HCT116 (cell line): Measurements from ENCODE around the gene SUFU. TPM values are rescaled to one million over a fixed set of nuclear protein-coding genes. Genes with fewer than 3 reads are reported as not detected.

Experiments used
- ATAC-seq: fragments of 200-7000 bp; cut with Tn5 transposase; 2 replicates; pipeline ENCODE4 v1.9.1; 2020; ENCODE audit warnings: mild to moderate bottlenecking, moderate library complexity
- BruUV-seq: library from RNA; stranded (reverse); fragments of 400-500 nt; replicated peaks from 2 replicates; lab custom pipeline; 2021; lab: Mats Ljungman, UMichigan
- CTCF ChIA-PET: fragments of 300-600 bp; sonication (Branson Sonifier 250); formaldehyde crosslinking; loops from one replicate; lab custom pipeline; 2021; ENCODE audit warnings: antibody characterized with exemption; lab: Charles Lee
- POLR2A ChIA-PET: fragments of 300-600, 350-600 bp; sonication (Branson Sonifier 250); formaldehyde crosslinking; loops from one replicate; lab custom pipeline; 2021; ENCODE audit warnings: antibody characterized with exemption; lab: Charles Lee
- RAD21 ChIA-PET, 2 experiments: fragments of 300-600 bp; sonication (Branson Sonifier 250); formaldehyde crosslinking; loops; one replicate each; lab custom pipeline; 2023; ENCODE audit warnings: low total read pairs in 2 of 2; ENCODE audit not compliant: uncharacterized antibody in 2 of 2, unreplicated experiment in 2 of 2, low non-redundant PET in 1 of 2; lab: Charles Lee
- DNase-seq: peaks from one replicate; pipeline ENCODE4 v3.0.0-alpha.2; 2010; ENCODE audit warnings: low read depth, low spot score
- H2AFZ ChIP-seq: fragments of 200-600 bp; shearing (Covaris generic), sonication (generic); 2 replicates; pipeline ENCODE4 v1.6.1; 2017; ENCODE audit warnings: low read depth, mixed run types, mixed read lengths, antibody characterized with exemption, low read length; ENCODE audit not compliant: poor library complexity, severe bottlenecking
- H3K27ac ChIP-seq: 2 replicates; pipeline ENCODE4 v1.5.1; 2012; ENCODE audit warnings: low read depth, low read length
- H3K27me3 ChIP-seq: fragments of 200-600 bp; sonication (generic); 2 replicates; pipeline ENCODE4 v1.6.1; 2016; ENCODE audit warnings: mixed run types, low read length, mixed read lengths; ENCODE audit not compliant: insufficient read depth
- H3K36me3 ChIP-seq, 2 experiments: fragments of 200-500 bp in 1 of 2; fragments of 200-600 bp in 1 of 2; sonication (Bioruptor generic) in 1 of 2; sonication (generic) in 1 of 2; 2 replicates each; pipeline versions ENCODE4 v1.5.1 to v1.6.1; 2014 to 2016; ENCODE audit warnings: low read length in 2 of 2, inconsistent platforms in 1 of 2, mixed read lengths in 1 of 2, mixed run types in 1 of 2; ENCODE audit not compliant: insufficient read depth in 2 of 2, control insufficient read depth in 1 of 2
- H3K4me1 ChIP-seq, 2 experiments: fragments of 200-600 bp in 1 of 2; sonication (generic) in 1 of 2; 2 replicates each; pipeline versions ENCODE4 v1.5.1 to v1.6.1; 2012 to 2017; ENCODE audit warnings: low read length in 2 of 2, inconsistent platforms in 1 of 2, mild to moderate bottlenecking in 1 of 2, mixed read lengths in 1 of 2, mixed run types in 1 of 2, moderate library complexity in 1 of 2; ENCODE audit not compliant: insufficient read depth in 2 of 2, control insufficient read depth in 1 of 2
- H3K4me2 ChIP-seq: fragments of 200-600 bp; sonication (generic); 2 replicates; pipeline ENCODE4 v1.6.1; 2017; ENCODE audit warnings: mixed run types, low read length, mixed read lengths
- H3K4me3 ChIP-seq, 2 experiments: fragments of 200-600 bp in 1 of 2; sonication (generic) in 1 of 2; replicated peaks in 1 of 2; 2 replicates each; pipeline ENCODE4 v1.5.1; 2011 to 2016; ENCODE audit warnings: low read length in 2 of 2, control low read depth in 1 of 2, low read depth in 1 of 2, mild to moderate bottlenecking in 1 of 2, mixed read lengths in 1 of 2, mixed run types in 1 of 2
- H3K79me2 ChIP-seq: fragments of 200-600 bp; sonication (generic); 2 replicates; pipeline ENCODE4 v1.6.1; 2017; ENCODE audit warnings: mild to moderate bottlenecking, mixed run types, low read length, moderate library complexity, mixed read lengths; ENCODE audit not compliant: insufficient read depth
- H3K9ac ChIP-seq: fragments of 200-600 bp; sonication (generic); 2 replicates; pipeline ENCODE4 v1.6.1; 2016; ENCODE audit warnings: low read length, mixed read lengths
- H3K9me2 ChIP-seq: fragments of 200-600 bp; sonication (generic), shearing (Covaris generic); 2 replicates; pipeline ENCODE4 v1.6.1; 2017; ENCODE audit warnings: mixed run types, mild to moderate bottlenecking, moderate library complexity; ENCODE audit not compliant: insufficient read depth
- H3K9me3 ChIP-seq, 2 experiments: fragments of 200-500 bp in 1 of 2; fragments of 200-600 bp in 1 of 2; sonication (Bioruptor generic) in 1 of 2; sonication (generic) in 1 of 2; 2 replicates each; pipeline ENCODE4 v1.6.1; 2014 to 2017; ENCODE audit warnings: low read length in 2 of 2, mixed read lengths in 2 of 2, inconsistent platforms in 1 of 2, low read depth in 1 of 2, mild to moderate bottlenecking in 1 of 2, mixed run types in 1 of 2, moderate library complexity in 1 of 2; ENCODE audit not compliant: control insufficient read depth in 1 of 2, insufficient read depth in 1 of 2
- H4K20me1 ChIP-seq: fragments of 200-600 bp; sonication (generic), shearing (Covaris generic); 2 replicates; pipeline ENCODE4 v1.6.1; 2017; ENCODE audit warnings: mixed run types, mild to moderate bottlenecking, moderate library complexity; ENCODE audit not compliant: insufficient read depth
- CBX3 ChIP-seq: IDR thresholded peaks from 2 replicates; pipeline ENCODE4 v1.6.1; 2012; ENCODE audit warnings: low read depth
- CEBPB ChIP-seq: IDR thresholded peaks from 2 replicates; pipeline ENCODE4 v1.6.1; 2012; ENCODE audit warnings: low read depth
- EZH2phosphoT487 ChIP-seq: fragments of 200-600 bp; IDR thresholded peaks from 2 replicates; pipeline ENCODE4 v1.6.1; 2018; ENCODE audit warnings: antibody characterized with exemption, borderline replicate concordance
- FOSL1 ChIP-seq: IDR thresholded peaks from 2 replicates; pipeline ENCODE4 v1.6.1; 2012; ENCODE audit warnings: low read depth
- JUND ChIP-seq: IDR thresholded peaks from 2 replicates; pipeline ENCODE4 v1.6.1; 2012
- POLR2AphosphoS5 ChIP-seq: IDR thresholded peaks from 2 replicates; pipeline ENCODE4 v1.6.1; 2011; ENCODE audit warnings: mild to moderate bottlenecking, low read depth, low read length, moderate library complexity
- RAD21 ChIP-seq: IDR thresholded peaks from 2 replicates; pipeline ENCODE4 v1.6.1; 2012; ENCODE audit warnings: low read depth, mild to moderate bottlenecking
- SP1 ChIP-seq: IDR thresholded peaks from 2 replicates; pipeline ENCODE4 v1.6.1; 2012; ENCODE audit warnings: low read depth
- TCF7L2 ChIP-seq: IDR thresholded peaks from 2 replicates; pipeline ENCODE4 v1.7.0; 2011; ENCODE audit warnings: borderline replicate concordance, inconsistent platforms; ENCODE audit not compliant: insufficient read depth, insufficient read length; ENCODE audit errors: extremely low read depth
- YY1 ChIP-seq: IDR thresholded peaks from 2 replicates; pipeline ENCODE4 v1.6.1; 2011; ENCODE audit warnings: low read length, low read depth, moderate library complexity, mild to moderate bottlenecking; ENCODE audit not compliant: insufficient replicate concordance; ENCODE audit errors: extremely low read depth
- ZFX ChIP-seq: fragments of 450-650 bp; IDR thresholded peaks from 2 replicates; pipeline ENCODE4 v1.6.1; 2017
- ZNF274 ChIP-seq: fragments of 200-500 bp; sonication (Bioruptor generic); IDR thresholded peaks from 2 replicates; pipeline ENCODE4 v1.6.1; 2014; ENCODE audit warnings: mild to moderate bottlenecking, low read depth, low read length, inconsistent platforms
- intact Hi-C: fragments of 100-400 bp; cut with micrococcal nuclease; formaldehyde crosslinking; loops from 2 replicates; pipeline ENCODE4 v1.10.0; 2022
- total RNA-seq: library from RNA; stranded (reverse); gene quantifications from one replicate; pipeline ENCODE4 v1.2.1, GENCODE V29; 2021; ENCODE audit not compliant: unreplicated experiment
- TF ChIP-seq, protein P1 (sequence below): IDR thresholded peaks from 2 replicates; pipeline ENCODE4 v1.6.1; 2012
- TF ChIP-seq, protein P2 (sequence below), 3 experiments: fragments of 200-600 bp in 1 of 3; sonication (generic) in 1 of 3; IDR thresholded peaks in 2 of 3; conservative IDR thresholded peaks in 1 of 3; 2 replicates each; pipeline ENCODE4 v1.5.1; 2012 to 2017; ENCODE audit warnings: low read depth in 2 of 3, low read length in 2 of 3, antibody characterized with exemption in 1 of 3, borderline replicate concordance in 1 of 3, control low read depth in 1 of 3, mild to moderate bottlenecking in 1 of 3, mixed read lengths in 1 of 3, mixed run types in 1 of 3, moderate library complexity in 1 of 3; ENCODE audit not compliant: insufficient read depth in 1 of 3
- TF ChIP-seq, protein P3 (sequence below): IDR thresholded peaks from 2 replicates; pipeline ENCODE4 v1.6.1; 2011; ENCODE audit warnings: mild to moderate bottlenecking, low read length, moderate library complexity; ENCODE audit not compliant: insufficient replicate concordance; ENCODE audit errors: extremely low read depth

SUFU gene
- total RNA-seq, 1 experiment from 2014 or later = 18.8 TPM

DNA sequence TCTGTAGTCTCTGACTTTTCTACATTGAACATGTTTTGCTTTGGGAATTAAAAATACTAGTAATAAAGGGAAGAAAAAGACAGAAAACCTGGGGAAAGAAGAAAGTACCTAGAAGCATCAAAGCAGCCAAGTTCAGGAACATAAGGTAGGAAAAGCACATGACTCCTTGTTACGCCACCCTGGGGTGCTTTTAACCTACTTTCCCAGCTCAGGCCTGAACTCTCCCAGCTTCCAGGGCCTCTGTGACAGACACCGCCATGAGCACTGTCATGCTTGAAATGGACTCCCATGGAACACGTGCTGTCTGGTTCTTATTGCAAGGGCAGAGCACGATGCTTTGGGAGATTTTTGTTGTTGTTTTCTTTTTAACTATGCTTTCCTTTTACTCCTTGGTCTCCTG is 12.6 kb upstream of the SUFU start:
- Histone ChIP-seq H3K79me2 (peaks cover 40% of the 10 kb centered on the region), H3K4me2 (no peak overlapping the region), H4K20me1 (no peaks in the 10 kb centered on the region), H3K27ac (no peak overlapping the region), H3K9me2 (no peaks in the 10 kb centered on the region), H3K9me3 (no peaks in the 10 kb centered on the region), H2AFZ (no peak overlapping the region), H3K36me3 (peaks cover 21 to 34% of the 10 kb centered on the region in 2 experiments; a peak in 3 of 4 replicates), H3K9ac (no peak overlapping the region), H3K4me1 (no peaks in the 10 kb centered on the region), H3K4me3 (no peak overlapping the region), H3K27me3 (no peaks in the 10 kb centered on the region)
- CTCF ChIA-PET = no interaction called here
- ATAC-seq (no peak), DNase-seq (no peak)
- RAD21 ChIA-PET = no interaction called here
- TF ChIP-seq, protein P1, sequence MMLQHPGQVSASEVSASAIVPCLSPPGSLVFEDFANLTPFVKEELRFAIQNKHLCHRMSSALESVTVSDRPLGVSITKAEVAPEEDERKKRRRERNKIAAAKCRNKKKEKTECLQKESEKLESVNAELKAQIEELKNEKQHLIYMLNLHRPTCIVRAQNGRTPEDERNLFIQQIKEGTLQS = no peak
- TF ChIP-seq JUND (no peak), CBX3 (no peak), SP1 (no peak), EZH2phosphoT487 (no peak), ZNF274 (no peak), RAD21 (no peak), CEBPB (no peak), YY1 (no peak), ZFX (no peak), FOSL1 (no peak), POLR2AphosphoS5 (no peak), TCF7L2 (no peak)
- TF ChIP-seq, protein P2, sequence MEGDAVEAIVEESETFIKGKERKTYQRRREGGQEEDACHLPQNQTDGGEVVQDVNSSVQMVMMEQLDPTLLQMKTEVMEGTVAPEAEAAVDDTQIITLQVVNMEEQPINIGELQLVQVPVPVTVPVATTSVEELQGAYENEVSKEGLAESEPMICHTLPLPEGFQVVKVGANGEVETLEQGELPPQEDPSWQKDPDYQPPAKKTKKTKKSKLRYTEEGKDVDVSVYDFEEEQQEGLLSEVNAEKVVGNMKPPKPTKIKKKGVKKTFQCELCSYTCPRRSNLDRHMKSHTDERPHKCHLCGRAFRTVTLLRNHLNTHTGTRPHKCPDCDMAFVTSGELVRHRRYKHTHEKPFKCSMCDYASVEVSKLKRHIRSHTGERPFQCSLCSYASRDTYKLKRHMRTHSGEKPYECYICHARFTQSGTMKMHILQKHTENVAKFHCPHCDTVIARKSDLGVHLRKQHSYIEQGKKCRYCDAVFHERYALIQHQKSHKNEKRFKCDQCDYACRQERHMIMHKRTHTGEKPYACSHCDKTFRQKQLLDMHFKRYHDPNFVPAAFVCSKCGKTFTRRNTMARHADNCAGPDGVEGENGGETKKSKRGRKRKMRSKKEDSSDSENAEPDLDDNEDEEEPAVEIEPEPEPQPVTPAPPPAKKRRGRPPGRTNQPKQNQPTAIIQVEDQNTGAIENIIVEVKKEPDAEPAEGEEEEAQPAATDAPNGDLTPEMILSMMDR (IDR thresholded peaks at IDR 0.05 in 2 of 3, conservative IDR thresholded peaks at IDR 0.05 in 1 of 3; ENCODE audit: borderline replicate concordance in 1 of 3, insufficient read depth in 1 of 3, low read depth in 2 of 3, low read length in 2 of 3) = no peak
- TF ChIP-seq, protein P3, sequence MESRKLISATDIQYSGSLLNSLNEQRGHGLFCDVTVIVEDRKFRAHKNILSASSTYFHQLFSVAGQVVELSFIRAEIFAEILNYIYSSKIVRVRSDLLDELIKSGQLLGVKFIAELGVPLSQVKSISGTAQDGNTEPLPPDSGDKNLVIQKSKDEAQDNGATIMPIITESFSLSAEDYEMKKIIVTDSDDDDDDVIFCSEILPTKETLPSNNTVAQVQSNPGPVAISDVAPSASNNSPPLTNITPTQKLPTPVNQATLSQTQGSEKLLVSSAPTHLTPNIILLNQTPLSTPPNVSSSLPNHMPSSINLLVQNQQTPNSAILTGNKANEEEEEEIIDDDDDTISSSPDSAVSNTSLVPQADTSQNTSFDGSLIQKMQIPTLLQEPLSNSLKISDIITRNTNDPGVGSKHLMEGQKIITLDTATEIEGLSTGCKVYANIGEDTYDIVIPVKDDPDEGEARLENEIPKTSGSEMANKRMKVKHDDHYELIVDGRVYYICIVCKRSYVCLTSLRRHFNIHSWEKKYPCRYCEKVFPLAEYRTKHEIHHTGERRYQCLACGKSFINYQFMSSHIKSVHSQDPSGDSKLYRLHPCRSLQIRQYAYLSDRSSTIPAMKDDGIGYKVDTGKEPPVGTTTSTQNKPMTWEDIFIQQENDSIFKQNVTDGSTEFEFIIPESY = no peak
- no TSS peak for BruUV-seq
- intact Hi-C loops = no loop called here
- POLR2A ChIA-PET = no interaction called here
